HepG2 (cell line): Measurements from ENCODE around the gene PBX2. TPM values are rescaled to one million over a fixed set of nuclear protein-coding genes. Genes with fewer than 3 reads are reported as not detected.

Experiments
- DNMT1 ChIP-seq: sonication (generic); formaldehyde crosslinking; IDR thresholded peaks from 2 replicates; pipeline ENCODE4 v1.5.1; 2020; ENCODE audit warnings: mild to moderate bottlenecking, missing genetic modification reagents
- ELF1 ChIP-seq: sonication (generic); formaldehyde crosslinking; IDR thresholded peaks from 2 replicates; pipeline ENCODE4 v1.4.0; 2020; ENCODE audit warnings: missing genetic modification reagents
- JUND ChIP-seq: sonication (generic); formaldehyde crosslinking; IDR thresholded peaks from 2 replicates; pipeline ENCODE4 v1.8.0; 2022; ENCODE audit warnings: mild to moderate bottlenecking, missing genetic modification reagents
- MAFK ChIP-seq, 2 experiments: IDR thresholded peaks in 1 of 2; conservative IDR thresholded peaks in 1 of 2; 2 replicates each; pipeline ENCODE4 v1.6.1; 2011; ENCODE audit warnings: improper control_type of control experiment in 2 of 2, low read length in 2 of 2
- NFE2L2 ChIP-seq: fragments of 150-350 bp; IDR thresholded peaks from 2 replicates; pipeline ENCODE4 v1.6.1; 2014; ENCODE audit warnings: low read length
- RBM39 ChIP-seq: fragments of 200-400 bp; formaldehyde crosslinking; IDR thresholded peaks from one replicate; pipeline ENCODE4 v1.6.1; 2018; ENCODE audit warnings: antibody characterized with exemption, mild to moderate bottlenecking, low read depth, low read length; ENCODE audit not compliant: poor library complexity, severe bottlenecking
- RFX5 ChIP-seq: IDR thresholded peaks from 2 replicates; pipeline ENCODE4 v1.6.1; 2011; ENCODE audit warnings: low read depth, low read length, improper control_type of control experiment
- SAP130 ChIP-seq: IDR thresholded peaks from 2 replicates; pipeline ENCODE4 v1.6.1; 2016; ENCODE audit warnings: low read depth
- STAG1 ChIP-seq: sonication (generic); formaldehyde crosslinking; IDR thresholded peaks from 2 replicates; pipeline ENCODE4 v1.4.0; 2020; ENCODE audit warnings: missing genetic modification reagents
- SYNCRIP ChIP-seq: fragments of 200-400 bp; formaldehyde crosslinking; IDR thresholded peaks from 2 replicates; pipeline ENCODE4 v1.6.1; 2018; ENCODE audit warnings: mild to moderate bottlenecking, low read depth, low read length; ENCODE audit not compliant: insufficient read depth
- TARDBP ChIP-seq: sonication (generic); formaldehyde crosslinking; IDR thresholded peaks from 2 replicates; pipeline ENCODE4 v1.8.0; 2022; ENCODE audit warnings: mild to moderate bottlenecking, missing genetic modification reagents
- TGIF2 ChIP-seq: IDR thresholded peaks from 2 replicates; pipeline ENCODE4 v1.6.1; 2016; ENCODE audit warnings: control low read depth, missing compliant biosample characterization
- ZNF451 ChIP-seq: sonication (generic); formaldehyde crosslinking; IDR thresholded peaks from 2 replicates; pipeline ENCODE4 v1.5.0; 2020; ENCODE audit warnings: mild to moderate bottlenecking, missing genetic modification reagents
- ZNF501 ChIP-seq: sonication (generic); formaldehyde crosslinking; IDR thresholded peaks from 2 replicates; pipeline ENCODE4 v1.5.1; 2020; ENCODE audit warnings: mild to moderate bottlenecking, moderate library complexity, missing genetic modification reagents
- ZNF672 ChIP-seq: sonication (generic); formaldehyde crosslinking; IDR thresholded peaks from 2 replicates; pipeline ENCODE4 v1.8.1; 2022; ENCODE audit warnings: missing genetic modification reagents
- ZNF720 ChIP-seq: sonication (generic); formaldehyde crosslinking; IDR thresholded peaks from 2 replicates; pipeline ENCODE4 v1.4.0; 2020; ENCODE audit warnings: missing genetic modification reagents
- ZNF772 ChIP-seq: sonication (generic); formaldehyde crosslinking; IDR thresholded peaks from 2 replicates; pipeline ENCODE4 v1.5.0; 2020; ENCODE audit warnings: mild to moderate bottlenecking, missing genetic modification reagents
- polyA plus RNA-seq, 8 experiments: library from polyadenylated mRNA; depleted of rRNA in 3 of 8; stranded (reverse) in 7 of 8; unstranded in 1 of 8; fragments of >200 nt; fragmentation: Illumina TruSeq in 4 of 8; extraction: Trizol in 4 of 8; gene quantifications; 2 replicates each; pipeline versions ENCODE4 v1.2.1 to v1.2.3, GENCODE V29; 2011 to 2016; ENCODE audit warnings: low read depth in 4 of 8, missing spikeins in 1 of 8, mixed read lengths in 1 of 8; ENCODE audit not compliant: insufficient read depth in 1 of 8
- total RNA-seq, 5 experiments: library from RNA; depleted of rRNA; stranded (reverse); fragments of >200 nt; fragmentation: Illumina TruSeq; extraction: Trizol; gene quantifications; 2 replicates each; pipeline ENCODE4 v1.2.3, GENCODE V29; 2016; ENCODE audit warnings: low read depth in 1 of 5
- TF ChIP-seq, protein P1 (sequence below): sonication (generic); formaldehyde crosslinking; IDR thresholded peaks from 2 replicates; pipeline ENCODE4 v1.5.1; 2020; ENCODE audit warnings: missing genetic modification reagents, mild to moderate bottlenecking, borderline replicate concordance
- TF ChIP-seq, protein P2 (sequence below): sonication (generic); formaldehyde crosslinking; IDR thresholded peaks from 2 replicates; pipeline ENCODE4 v1.5.1; 2020; ENCODE audit warnings: mild to moderate bottlenecking, missing genetic modification reagents, moderate library complexity
- TF ChIP-seq, protein P3 (sequence below): IDR thresholded peaks from 2 replicates; pipeline ENCODE4 v1.6.1; 2016; ENCODE audit warnings: missing compliant biosample characterization, missing genetic modification reagents, borderline replicate concordance
- TF ChIP-seq, protein P4 (sequence below): sonication (generic); formaldehyde crosslinking; IDR thresholded peaks from 2 replicates; pipeline ENCODE4 v1.4.0; 2020; ENCODE audit warnings: missing genetic modification reagents, borderline replicate concordance
- TF ChIP-seq, protein P5 (sequence below): sonication (generic); formaldehyde crosslinking; IDR thresholded peaks from 2 replicates; pipeline ENCODE4 v1.8.0; 2023; ENCODE audit warnings: mild to moderate bottlenecking, missing genetic modification reagents

The PBX2 gene
- total and polyA plus RNA-seq, 2 of the 13 experiments (the other 11 are each of a cell fraction or from before 2014, with no cell fraction given): 42.3 to 77.8 TPM

DNA sequence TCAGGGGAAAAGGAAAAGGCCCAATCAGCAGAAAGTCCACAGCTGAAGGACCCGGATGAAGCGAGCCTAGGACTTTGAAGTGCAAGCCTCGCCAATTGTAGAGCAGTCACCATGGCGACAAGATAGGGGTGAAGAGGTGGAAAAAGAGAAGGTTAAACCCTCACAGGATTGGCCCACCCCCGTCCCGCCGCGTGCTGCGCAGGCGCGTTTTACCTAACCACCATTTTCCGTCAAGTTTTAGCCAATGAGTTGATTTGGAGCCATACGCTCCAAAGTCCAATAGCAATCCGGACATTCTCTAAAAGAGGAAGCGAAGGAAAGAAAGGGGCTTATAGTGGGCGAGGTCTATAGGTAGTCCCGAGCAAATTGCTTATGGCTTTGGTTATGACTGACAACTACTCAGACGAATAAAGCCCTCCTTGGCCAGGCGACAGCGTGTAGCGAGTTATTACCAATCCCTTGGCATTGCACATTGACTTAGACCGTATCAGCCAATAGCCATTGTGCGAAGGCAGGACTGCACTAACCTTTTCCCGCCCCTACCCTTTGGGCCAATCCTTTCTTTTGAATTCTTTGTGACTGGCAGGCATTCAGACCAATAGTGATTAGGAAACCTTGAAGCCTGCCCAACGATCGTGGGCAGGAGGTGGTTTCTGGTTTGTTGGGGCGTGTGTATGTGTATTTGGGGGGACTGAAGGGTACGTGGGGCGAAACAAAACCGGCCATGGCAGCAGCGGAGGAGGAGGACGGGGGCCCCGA is 12.0 kb downstream of the PBX2 start, which contains the start of gene RNF5 (continued):
- TF ChIP-seq SAP130 (CRISPR knock-in tag) (peak; percentile 63), JUND (CRISPR knock-in tag) (no peak), NFE2L2 (no peak; the same call in 1 of the 2 replicates), DNMT1 (CRISPR knock-in tag) (no peak), TGIF2 (CRISPR knock-in tag) (peak; percentile 32; the same call in 1 of the 2 replicates), ZNF672 (CRISPR knock-in tag) (no peak), ZNF501 (CRISPR knock-in tag) (peak; percentile 80), MAFK (conservative IDR thresholded peaks at IDR 0.05 in 1 of 2, IDR thresholded peaks at IDR 0.05 in 1 of 2; ENCODE audit: low read length in 2 of 2) (peak; percentile 99 to 100), STAG1 (CRISPR knock-in tag) (no peak), ZNF451 (CRISPR knock-in tag) (no peak), SYNCRIP (no peak), ZNF772 (peak; percentile 78; the same call in 1 of the 2 replicates), RBM39 (no peak), ZNF720 (CRISPR knock-in tag) (no peak), TARDBP (CRISPR knock-in tag) (no peak; the same call in 1 of the 2 replicates), ELF1 (CRISPR knock-in tag) (peak; percentile 71), RFX5 (peak; percentile 89)
- TF ChIP-seq, protein P1, sequence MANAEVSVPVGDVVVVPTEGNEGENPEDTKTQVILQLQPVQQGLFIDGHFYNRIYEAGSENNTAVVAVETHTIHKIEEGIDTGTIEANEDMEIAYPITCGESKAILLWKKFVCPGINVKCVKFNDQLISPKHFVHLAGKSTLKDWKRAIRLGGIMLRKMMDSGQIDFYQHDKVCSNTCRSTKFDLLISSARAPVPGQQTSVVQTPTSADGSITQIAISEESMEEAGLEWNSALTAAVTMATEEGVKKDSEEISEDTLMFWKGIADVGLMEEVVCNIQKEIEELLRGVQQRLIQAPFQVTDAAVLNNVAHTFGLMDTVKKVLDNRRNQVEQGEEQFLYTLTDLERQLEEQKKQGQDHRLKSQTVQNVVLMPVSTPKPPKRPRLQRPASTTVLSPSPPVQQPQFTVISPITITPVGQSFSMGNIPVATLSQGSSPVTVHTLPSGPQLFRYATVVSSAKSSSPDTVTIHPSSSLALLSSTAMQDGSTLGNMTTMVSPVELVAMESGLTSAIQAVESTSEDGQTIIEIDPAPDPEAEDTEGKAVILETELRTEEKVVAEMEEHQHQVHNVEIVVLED (CRISPR knock-in tag): peak; percentile 43; the same call in 1 of the 2 replicates
- TF ChIP-seq, protein P2, sequence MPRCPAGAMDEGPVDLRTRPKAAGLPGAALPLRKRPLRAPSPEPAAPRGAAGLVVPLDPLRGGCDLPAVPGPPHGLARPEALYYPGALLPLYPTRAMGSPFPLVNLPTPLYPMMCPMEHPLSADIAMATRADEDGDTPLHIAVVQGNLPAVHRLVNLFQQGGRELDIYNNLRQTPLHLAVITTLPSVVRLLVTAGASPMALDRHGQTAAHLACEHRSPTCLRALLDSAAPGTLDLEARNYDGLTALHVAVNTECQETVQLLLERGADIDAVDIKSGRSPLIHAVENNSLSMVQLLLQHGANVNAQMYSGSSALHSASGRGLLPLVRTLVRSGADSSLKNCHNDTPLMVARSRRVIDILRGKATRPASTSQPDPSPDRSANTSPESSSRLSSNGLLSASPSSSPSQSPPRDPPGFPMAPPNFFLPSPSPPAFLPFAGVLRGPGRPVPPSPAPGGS (CRISPR knock-in tag): no peak
- TF ChIP-seq, protein P3, sequence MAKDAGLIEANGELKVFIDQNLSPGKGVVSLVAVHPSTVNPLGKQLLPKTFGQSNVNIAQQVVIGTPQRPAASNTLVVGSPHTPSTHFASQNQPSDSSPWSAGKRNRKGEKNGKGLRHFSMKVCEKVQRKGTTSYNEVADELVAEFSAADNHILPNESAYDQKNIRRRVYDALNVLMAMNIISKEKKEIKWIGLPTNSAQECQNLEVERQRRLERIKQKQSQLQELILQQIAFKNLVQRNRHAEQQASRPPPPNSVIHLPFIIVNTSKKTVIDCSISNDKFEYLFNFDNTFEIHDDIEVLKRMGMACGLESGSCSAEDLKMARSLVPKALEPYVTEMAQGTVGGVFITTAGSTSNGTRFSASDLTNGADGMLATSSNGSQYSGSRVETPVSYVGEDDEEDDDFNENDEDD (CRISPR knock-in tag): peak; percentile 25; the same call in 1 of the 2 replicates
- TF ChIP-seq, protein P4, sequence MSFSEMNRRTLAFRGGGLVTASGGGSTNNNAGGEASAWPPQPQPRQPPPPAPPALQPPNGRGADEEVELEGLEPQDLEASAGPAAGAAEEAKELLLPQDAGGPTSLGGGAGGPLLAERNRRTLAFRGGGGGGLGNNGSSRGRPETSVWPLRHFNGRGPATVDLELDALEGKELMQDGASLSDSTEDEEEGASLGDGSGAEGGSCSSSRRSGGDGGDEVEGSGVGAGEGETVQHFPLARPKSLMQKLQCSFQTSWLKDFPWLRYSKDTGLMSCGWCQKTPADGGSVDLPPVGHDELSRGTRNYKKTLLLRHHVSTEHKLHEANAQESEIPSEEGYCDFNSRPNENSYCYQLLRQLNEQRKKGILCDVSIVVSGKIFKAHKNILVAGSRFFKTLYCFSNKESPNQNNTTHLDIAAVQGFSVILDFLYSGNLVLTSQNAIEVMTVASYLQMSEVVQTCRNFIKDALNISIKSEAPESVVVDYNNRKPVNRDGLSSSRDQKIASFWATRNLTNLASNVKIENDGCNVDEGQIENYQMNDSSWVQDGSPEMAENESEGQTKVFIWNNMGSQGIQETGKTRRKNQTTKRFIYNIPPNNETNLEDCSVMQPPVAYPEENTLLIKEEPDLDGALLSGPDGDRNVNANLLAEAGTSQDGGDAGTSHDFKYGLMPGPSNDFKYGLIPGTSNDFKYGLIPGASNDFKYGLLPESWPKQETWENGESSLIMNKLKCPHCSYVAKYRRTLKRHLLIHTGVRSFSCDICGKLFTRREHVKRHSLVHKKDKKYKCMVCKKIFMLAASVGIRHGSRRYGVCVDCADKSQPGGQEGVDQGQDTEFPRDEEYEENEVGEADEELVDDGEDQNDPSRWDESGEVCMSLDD (CRISPR knock-in tag): peak; percentile 87
- TF ChIP-seq, protein P5, sequence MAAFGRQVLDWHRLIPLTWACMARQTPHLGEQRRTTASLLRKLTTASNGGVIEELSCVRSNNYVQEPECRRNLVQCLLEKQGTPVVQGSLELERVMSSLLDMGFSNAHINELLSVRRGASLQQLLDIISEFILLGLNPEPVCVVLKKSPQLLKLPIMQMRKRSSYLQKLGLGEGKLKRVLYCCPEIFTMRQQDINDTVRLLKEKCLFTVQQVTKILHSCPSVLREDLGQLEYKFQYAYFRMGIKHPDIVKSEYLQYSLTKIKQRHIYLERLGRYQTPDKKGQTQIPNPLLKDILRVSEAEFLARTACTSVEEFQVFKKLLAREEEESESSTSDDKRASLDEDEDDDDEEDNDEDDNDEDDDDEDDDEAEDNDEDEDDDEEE: peak; percentile 45; the same call in 1 of the 2 replicates
